Measurements from ENCODE around the gene BMERB1. TPM values are rescaled to one million over a fixed set of nuclear protein-coding genes. Genes with fewer than 3 reads are reported as not detected.

The BMERB1 gene
- total RNA-seq, 2 experiments from 2014 or later: 0.85 to 0.98 TPM

DNA sequence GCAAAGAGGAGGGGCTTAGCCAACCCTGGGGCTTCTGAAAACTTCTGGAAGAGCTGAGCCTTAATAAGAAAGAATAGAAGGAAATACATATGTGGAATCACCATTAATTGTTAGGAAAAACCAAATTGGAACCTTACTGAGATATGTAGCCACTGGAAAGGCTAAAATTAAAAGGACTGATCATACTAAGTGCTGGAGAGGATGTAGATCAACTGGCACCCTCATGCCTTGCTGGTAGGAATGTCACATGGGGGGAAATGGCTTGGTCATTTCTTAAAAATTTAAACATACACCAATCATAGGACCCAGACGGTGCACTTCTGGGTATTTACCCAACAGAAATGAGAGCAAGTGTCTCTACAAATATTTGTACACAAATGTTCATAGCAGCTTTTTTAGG is 11.1 kb downstream of the BMERB1 start:
- no peak overlapping the region for H3K27ac Mint-ChIP-seq
- ATAC-seq (ENCODE audit: poor library complexity): no peak
- intact Hi-C loops (cut with DNase I, micrococcal nuclease): no loop called here
- CTCF ChIA-PET: interaction anchor here (0.6 kb wide), 1 partner anchor 683 kb away, joined by 5 read pairs; no protein-coding TSS in a partner anchor
- H3K9me3 Mint-ChIP-seq: peaks cover 3% of the 10 kb centered on the region
- H3K36me3 Mint-ChIP-seq (ENCODE audit: low read depth): no peaks in the 10 kb centered on the region
- H3K4me1 ChIP-seq (ENCODE audit: insufficient read depth, low read length): no peaks in the 10 kb centered on the region
- H3K4me3 ChIP-seq (ENCODE audit: low read length): no peak overlapping the region
- POLR2A ChIA-PET: no interaction called here
- no peaks in the 10 kb centered on the region for H3K36me3 ChIP-seq (ENCODE audit: insufficient read depth, low read length)
- peaks cover 9% of the 10 kb centered on the region for H3K27me3 Mint-ChIP-seq
- H3K4me3 Mint-ChIP-seq: no peak overlapping the region
- no peaks in the 10 kb centered on the region for H3K4me1 Mint-ChIP-seq (ENCODE audit: low read depth)
- TF ChIP-seq, protein P1, sequence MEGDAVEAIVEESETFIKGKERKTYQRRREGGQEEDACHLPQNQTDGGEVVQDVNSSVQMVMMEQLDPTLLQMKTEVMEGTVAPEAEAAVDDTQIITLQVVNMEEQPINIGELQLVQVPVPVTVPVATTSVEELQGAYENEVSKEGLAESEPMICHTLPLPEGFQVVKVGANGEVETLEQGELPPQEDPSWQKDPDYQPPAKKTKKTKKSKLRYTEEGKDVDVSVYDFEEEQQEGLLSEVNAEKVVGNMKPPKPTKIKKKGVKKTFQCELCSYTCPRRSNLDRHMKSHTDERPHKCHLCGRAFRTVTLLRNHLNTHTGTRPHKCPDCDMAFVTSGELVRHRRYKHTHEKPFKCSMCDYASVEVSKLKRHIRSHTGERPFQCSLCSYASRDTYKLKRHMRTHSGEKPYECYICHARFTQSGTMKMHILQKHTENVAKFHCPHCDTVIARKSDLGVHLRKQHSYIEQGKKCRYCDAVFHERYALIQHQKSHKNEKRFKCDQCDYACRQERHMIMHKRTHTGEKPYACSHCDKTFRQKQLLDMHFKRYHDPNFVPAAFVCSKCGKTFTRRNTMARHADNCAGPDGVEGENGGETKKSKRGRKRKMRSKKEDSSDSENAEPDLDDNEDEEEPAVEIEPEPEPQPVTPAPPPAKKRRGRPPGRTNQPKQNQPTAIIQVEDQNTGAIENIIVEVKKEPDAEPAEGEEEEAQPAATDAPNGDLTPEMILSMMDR (IDR thresholded peaks at IDR 0.05): no peak
- no peak for DNase-seq
- no peaks in the 10 kb centered on the region for H3K27me3 ChIP-seq (ENCODE audit: control insufficient read depth in 1 of 2, insufficient read depth in 2 of 2, low read length in 2 of 2)
- H3K9me3 ChIP-seq (ENCODE audit: control insufficient read depth in 1 of 2, insufficient read depth in 1 of 2, low read length in 2 of 2): peaks cover 0 to 9% of the 10 kb centered on the region in 2 experiments
- no peak overlapping the region for H3K27ac ChIP-seq (ENCODE audit: low read depth in 1 of 2, low read length in 2 of 2)

GRCh38 chr16:15446901-15447300 is 12.5 kb downstream of the BMERB1 start:
- Histone ChIP-seq H3K9me3 (ENCODE audit: control insufficient read depth in 1 of 2, insufficient read depth in 1 of 2, low read length in 2 of 2) (peaks cover 0 to 9% of the 10 kb centered on the region in 2 experiments), H3K4me3 (ENCODE audit: low read length) (no peak overlapping the region), H3K36me3 (ENCODE audit: insufficient read depth, low read length) (no peaks in the 10 kb centered on the region), H3K27ac (ENCODE audit: low read depth in 1 of 2, low read length in 2 of 2) (no peak overlapping the region), H3K27me3 (ENCODE audit: control insufficient read depth in 1 of 2, insufficient read depth in 2 of 2, low read length in 2 of 2) (no peaks in the 10 kb centered on the region), H3K4me1 (ENCODE audit: insufficient read depth, low read length) (no peaks in the 10 kb centered on the region)
- intact Hi-C loops (cut with DNase I, micrococcal nuclease): loop anchor here in 1 of 2 experiments (2.0 kb wide), 1 partner anchor 16 kb away; no protein-coding TSS in a partner anchor
- DNase-seq (no peak), ATAC-seq (ENCODE audit: poor library complexity) (no peak)
- ChIA-PET POLR2A (no interaction called here), CTCF (no interaction called here)
- Mint-ChIP-seq H3K9me3 (peaks cover 3% of the 10 kb centered on the region), H3K36me3 (ENCODE audit: low read depth) (no peaks in the 10 kb centered on the region), H3K27ac (no peak overlapping the region), H3K4me3 (no peak overlapping the region), H3K4me1 (ENCODE audit: low read depth) (no peaks in the 10 kb centered on the region), H3K27me3 (peaks cover 9% of the 10 kb centered on the region)
- TF ChIP-seq, protein P1 (IDR thresholded peaks at IDR 0.05): no peak

DNA sequence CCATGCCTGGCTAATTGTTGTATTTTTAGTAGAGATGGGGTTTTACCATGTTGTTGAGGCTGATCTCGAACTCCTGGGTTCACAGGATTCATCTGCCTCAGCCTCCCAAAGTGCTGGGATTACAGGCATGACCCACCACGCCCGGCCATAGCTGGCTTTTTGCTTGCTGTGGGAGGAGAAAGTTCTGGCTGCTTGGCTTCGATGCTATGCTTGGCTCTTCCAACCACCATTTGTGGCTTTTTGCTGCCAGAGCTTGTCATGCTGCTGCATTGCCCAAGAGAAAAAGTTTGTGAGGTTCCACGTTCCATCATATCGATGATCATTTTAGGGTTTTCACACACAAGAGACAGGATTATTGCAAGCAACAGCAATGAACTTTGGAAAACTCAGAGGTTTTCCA is 16.2 kb downstream of the BMERB1 start:
- no peak for ATAC-seq (ENCODE audit: poor library complexity)
- H3K4me1 ChIP-seq (ENCODE audit: insufficient read depth, low read length): no peaks in the 10 kb centered on the region
- no peak overlapping the region for H3K4me3 ChIP-seq (ENCODE audit: low read length)
- H3K9me3 Mint-ChIP-seq: no peaks in the 10 kb centered on the region
- TF ChIP-seq, protein P1 (IDR thresholded peaks at IDR 0.05): no peak
- POLR2A ChIA-PET: no interaction called here
- H3K4me1 Mint-ChIP-seq (ENCODE audit: low read depth): no peaks in the 10 kb centered on the region
- no peaks in the 10 kb centered on the region for H3K36me3 Mint-ChIP-seq (ENCODE audit: low read depth)
- no peak overlapping the region for H3K4me3 Mint-ChIP-seq
- H3K27me3 Mint-ChIP-seq: peaks cover 10% of the 10 kb centered on the region
- H3K27ac ChIP-seq (ENCODE audit: low read depth in 1 of 2, low read length in 2 of 2): no peak overlapping the region
- peaks cover 0 to 1% of the 10 kb centered on the region in 2 experiments for H3K9me3 ChIP-seq (ENCODE audit: control insufficient read depth in 1 of 2, insufficient read depth in 1 of 2, low read length in 2 of 2)
- CTCF ChIA-PET: no interaction called here
- H3K36me3 ChIP-seq (ENCODE audit: insufficient read depth, low read length): no peaks in the 10 kb centered on the region
- H3K27ac Mint-ChIP-seq: no peak overlapping the region
- no peaks in the 10 kb centered on the region for H3K27me3 ChIP-seq (ENCODE audit: control insufficient read depth in 1 of 2, insufficient read depth in 2 of 2, low read length in 2 of 2)
- no peak for DNase-seq
- intact Hi-C loops (cut with DNase I, micrococcal nuclease): no loop called here
